Measurements from ENCODE around the gene TRAT1. TPM values are rescaled to one million over a fixed set of nuclear protein-coding genes. Genes with fewer than 3 reads are reported as not detected.

Gene TRAT1
- total RNA-seq, 1 donor from 2014 or later = not detected

DNA sequence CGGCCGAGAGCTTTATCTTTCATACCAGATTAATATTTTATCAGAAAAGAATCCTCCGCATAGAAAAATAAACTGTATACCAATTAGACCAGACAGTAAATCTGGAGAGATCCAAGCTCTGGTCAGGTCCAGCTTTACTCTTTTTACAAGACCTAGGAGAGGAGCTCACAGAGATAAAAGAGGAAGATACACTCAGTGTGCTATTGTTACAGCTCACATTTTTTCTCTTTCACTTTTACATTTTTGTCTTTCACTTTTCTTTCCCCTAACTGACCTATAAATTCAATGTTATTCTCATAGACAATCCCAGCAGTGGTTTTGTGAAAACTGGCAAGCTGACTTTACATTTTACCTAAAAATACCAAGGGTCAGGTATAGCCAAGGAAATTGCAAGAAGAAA lies 75.3 kb downstream of the TRAT1 start:
- DNase-seq (ENCODE audit: low read depth, low spot score) = no peak
- TF ChIP-seq, protein P1, sequence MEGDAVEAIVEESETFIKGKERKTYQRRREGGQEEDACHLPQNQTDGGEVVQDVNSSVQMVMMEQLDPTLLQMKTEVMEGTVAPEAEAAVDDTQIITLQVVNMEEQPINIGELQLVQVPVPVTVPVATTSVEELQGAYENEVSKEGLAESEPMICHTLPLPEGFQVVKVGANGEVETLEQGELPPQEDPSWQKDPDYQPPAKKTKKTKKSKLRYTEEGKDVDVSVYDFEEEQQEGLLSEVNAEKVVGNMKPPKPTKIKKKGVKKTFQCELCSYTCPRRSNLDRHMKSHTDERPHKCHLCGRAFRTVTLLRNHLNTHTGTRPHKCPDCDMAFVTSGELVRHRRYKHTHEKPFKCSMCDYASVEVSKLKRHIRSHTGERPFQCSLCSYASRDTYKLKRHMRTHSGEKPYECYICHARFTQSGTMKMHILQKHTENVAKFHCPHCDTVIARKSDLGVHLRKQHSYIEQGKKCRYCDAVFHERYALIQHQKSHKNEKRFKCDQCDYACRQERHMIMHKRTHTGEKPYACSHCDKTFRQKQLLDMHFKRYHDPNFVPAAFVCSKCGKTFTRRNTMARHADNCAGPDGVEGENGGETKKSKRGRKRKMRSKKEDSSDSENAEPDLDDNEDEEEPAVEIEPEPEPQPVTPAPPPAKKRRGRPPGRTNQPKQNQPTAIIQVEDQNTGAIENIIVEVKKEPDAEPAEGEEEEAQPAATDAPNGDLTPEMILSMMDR (conservative IDR thresholded peaks at IDR 0.05) = no peak
- Mint-ChIP-seq H3K4me1 (no peaks in the 10 kb centered on the region), H3K4me3 (no peak overlapping the region), H3K36me3 (ENCODE audit: low read depth) (no peaks in the 10 kb centered on the region), H3K27me3 (ENCODE audit: low read depth) (no peaks in the 10 kb centered on the region), H3K9me3 (no peaks in the 10 kb centered on the region), H3K27ac (ENCODE audit: unreplicated experiment) (no peak overlapping the region)

DNA sequence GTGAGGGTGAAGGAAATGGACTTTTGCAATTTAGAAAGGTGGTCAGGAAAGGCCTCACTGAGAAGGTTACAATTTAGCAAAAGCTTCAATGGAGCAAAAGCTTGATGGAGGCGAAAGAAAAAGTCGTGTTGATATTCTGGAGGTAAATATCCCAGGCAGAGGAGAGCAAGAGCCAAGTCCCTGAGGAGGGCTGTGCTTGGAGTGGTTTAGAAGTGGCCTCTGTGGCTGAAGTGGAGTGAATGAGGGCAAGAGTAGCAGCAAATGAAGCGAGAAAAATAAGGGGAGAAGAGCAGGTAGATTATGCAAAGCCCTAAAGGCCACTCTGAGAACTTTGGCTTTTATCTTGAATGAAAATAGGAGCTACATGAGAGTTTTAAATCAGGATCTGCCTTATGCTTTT lies 76.9 kb downstream of the TRAT1 start:
- TF ChIP-seq, protein P1 (conservative IDR thresholded peaks at IDR 0.05) = no peak
- no peaks in the 10 kb centered on the region for H3K27me3 Mint-ChIP-seq (ENCODE audit: low read depth)
- no peaks in the 10 kb centered on the region for H3K4me1 Mint-ChIP-seq
- H3K4me3 Mint-ChIP-seq = no peak overlapping the region
- H3K27ac Mint-ChIP-seq (ENCODE audit: unreplicated experiment) = no peak overlapping the region
- DNase-seq (ENCODE audit: low read depth, low spot score) = no peak
- no peaks in the 10 kb centered on the region for H3K36me3 Mint-ChIP-seq (ENCODE audit: low read depth)
- no peaks in the 10 kb centered on the region for H3K9me3 Mint-ChIP-seq

Other genes starting within 250 kb of the TRAT1 start
- 50.5 and 51.1 TPM in 2 replicates for gene CIP2A, start 233.3 kb upstream of the TRAT1 start, total RNA-seq
- 23.1 and 24.2 TPM in 2 replicates for gene DZIP3, start 233.1 kb upstream of the TRAT1 start, total RNA-seq
- not detected in 2 replicates for gene RETNLB, start 65.4 kb upstream of the TRAT1 start, total RNA-seq
- not detected in 2 replicates for gene GUCA1C, start 131.1 kb downstream of the TRAT1 start, total RNA-seq